H9 (cell line): Measurements from ENCODE around the gene FHOD3. TPM values are rescaled to one million over a fixed set of nuclear protein-coding genes. Genes with fewer than 3 reads are reported as not detected.

Experiments
- DNase-seq: peaks from one replicate; pipeline ENCODE4 v3.0.0-alpha.2; 2017
- H2AFZ ChIP-seq: one replicate; pipeline ENCODE4 v1.6.1; 2013; ENCODE audit warnings: mild to moderate bottlenecking, low read length, control low read depth, moderate library complexity
- H2AK5ac ChIP-seq: 2 replicates; pipeline ENCODE4 v1.6.1; 2013; ENCODE audit warnings: low read length, control low read depth, mixed read lengths; ENCODE audit not compliant: insufficient read length
- H2BK120ac ChIP-seq: one replicate; pipeline ENCODE4 v1.6.1; 2013; ENCODE audit warnings: low read depth, mild to moderate bottlenecking, low read length, control low read depth, inconsistent platforms; ENCODE audit not compliant: poor library complexity, severe bottlenecking
- H2BK12ac ChIP-seq: 2 replicates; pipeline ENCODE4 v1.6.1; 2013; ENCODE audit warnings: low read length, control low read depth, mixed read lengths, low read depth; ENCODE audit not compliant: insufficient read length
- H2BK15ac ChIP-seq: 2 replicates; pipeline ENCODE4 v1.6.1; 2013; ENCODE audit warnings: low read depth, low read length, control low read depth
- H2BK20ac ChIP-seq: one replicate; pipeline ENCODE4 v1.6.1; 2013; ENCODE audit warnings: low read depth, mild to moderate bottlenecking, low read length, control low read depth, inconsistent platforms; ENCODE audit not compliant: poor library complexity, severe bottlenecking
- H2BK5ac ChIP-seq: 2 replicates; pipeline ENCODE4 v1.6.1; 2013; ENCODE audit warnings: low read length, control low read depth, mixed read lengths; ENCODE audit not compliant: insufficient read length
- H3K14ac ChIP-seq: 2 replicates; pipeline ENCODE4 v1.6.1; 2013; ENCODE audit warnings: low read length, control low read depth; ENCODE audit not compliant: insufficient read depth
- H3K18ac ChIP-seq: 2 replicates; pipeline ENCODE4 v1.6.1; 2013; ENCODE audit warnings: low read depth, mild to moderate bottlenecking, mixed read lengths, low read length, control low read depth; ENCODE audit not compliant: insufficient read length
- H3K23ac ChIP-seq: 2 replicates; pipeline ENCODE4 v1.6.1; 2013; ENCODE audit warnings: low read length, control low read depth, mixed read lengths, low read depth; ENCODE audit not compliant: insufficient read length
- H3K23me2 ChIP-seq: 2 replicates; pipeline ENCODE4 v1.6.1; 2013; ENCODE audit warnings: low read depth, mild to moderate bottlenecking, mixed read lengths, low read length, control low read depth; ENCODE audit not compliant: insufficient read length, poor library complexity, severe bottlenecking
- H3K27ac ChIP-seq: 2 replicates; pipeline ENCODE4 v1.5.1; 2013; ENCODE audit warnings: low read length, control low read depth, mixed read lengths, low read depth; ENCODE audit not compliant: insufficient read length
- H3K27me3 ChIP-seq: 2 replicates; pipeline ENCODE4 v1.6.1; 2013; ENCODE audit warnings: low read length, control low read depth, inconsistent platforms; ENCODE audit not compliant: insufficient read depth
- H3K4ac ChIP-seq: 2 replicates; pipeline ENCODE4 v1.6.1; 2013; ENCODE audit warnings: low read depth, mild to moderate bottlenecking, control low read depth, inconsistent platforms, low read length, moderate library complexity
- H3K4me1 ChIP-seq: 2 replicates; pipeline ENCODE4 v1.6.1; 2013; ENCODE audit warnings: low read length, control low read depth, inconsistent platforms; ENCODE audit not compliant: insufficient read depth
- H3K4me2 ChIP-seq: 2 replicates; pipeline ENCODE4 v1.6.1; 2013; ENCODE audit warnings: low read length, control low read depth, mixed read lengths; ENCODE audit not compliant: insufficient read length, insufficient read depth
- H3K56ac ChIP-seq: 2 replicates; pipeline ENCODE4 v1.6.1; 2013; ENCODE audit warnings: low read depth, mild to moderate bottlenecking, mixed read lengths, low read length, control low read depth; ENCODE audit not compliant: insufficient read length
- H3K79me1 ChIP-seq: 2 replicates; pipeline ENCODE4 v1.6.1; 2013; ENCODE audit warnings: low read depth, mild to moderate bottlenecking, moderate library complexity, low read length, control low read depth, inconsistent platforms; ENCODE audit not compliant: insufficient read depth, poor library complexity, severe bottlenecking
- H3K79me2 ChIP-seq: 2 replicates; pipeline ENCODE4 v1.6.1; 2013; ENCODE audit warnings: low read length, control low read depth, inconsistent platforms; ENCODE audit not compliant: insufficient read depth
- H3K9ac ChIP-seq: 2 replicates; pipeline ENCODE4 v1.6.1; 2013; ENCODE audit warnings: low read length, control low read depth, mixed read lengths; ENCODE audit not compliant: insufficient read length; ENCODE audit errors: extremely low read depth
- H3K9me3 ChIP-seq: one replicate; pipeline ENCODE4 v1.6.1; 2013; ENCODE audit warnings: low read depth, low read length, inconsistent platforms; ENCODE audit not compliant: control insufficient read depth
- H3T11ph ChIP-seq: one replicate; pipeline ENCODE4 v1.6.1; 2013; ENCODE audit warnings: mild to moderate bottlenecking, low read length, control low read depth, inconsistent platforms
- H4K20me1 ChIP-seq: one replicate; pipeline ENCODE4 v1.6.1; 2013; ENCODE audit not compliant: control insufficient read depth, insufficient read length, insufficient read depth
- H4K5ac ChIP-seq: 2 replicates; pipeline ENCODE4 v1.6.1; 2013; ENCODE audit warnings: low read depth, mild to moderate bottlenecking, mixed read lengths, low read length, control low read depth; ENCODE audit not compliant: insufficient read length
- H4K8ac ChIP-seq: replicated peaks from 2 replicates; pipeline ENCODE4 v1.6.1; 2013; ENCODE audit warnings: low read length, control low read depth, mixed read lengths, low read depth; ENCODE audit not compliant: insufficient read length
- H4K91ac ChIP-seq: 2 replicates; pipeline ENCODE4 v1.6.1; 2013; ENCODE audit warnings: low read depth, mild to moderate bottlenecking, moderate library complexity, mixed read lengths, low read length, control low read depth; ENCODE audit not compliant: insufficient read length
- H3K27ac Mint-ChIP-seq, 3 experiments: 2 replicates in 2 of 3; 3 replicates in 1 of 3; pipeline ENCODE4 v1.8.0; 2020 to 2021; ENCODE audit warnings: mixed read lengths in 3 of 3, mild to moderate bottlenecking in 1 of 3, moderate library complexity in 1 of 3
- H3K27me3 Mint-ChIP-seq: 2 replicates; pipeline ENCODE4 v1.8.0; 2021; ENCODE audit warnings: low read depth, mild to moderate bottlenecking, moderate library complexity, mixed read lengths
- H3K36me3 Mint-ChIP-seq, 3 experiments: 2 replicates in 2 of 3; 3 replicates in 1 of 3; pipeline ENCODE4 v1.8.0; 2020 to 2021; ENCODE audit warnings: low read depth in 3 of 3, mixed read lengths in 3 of 3; ENCODE audit not compliant: insufficient read depth in 1 of 3
- H3K4me1 Mint-ChIP-seq, 2 experiments: 2 replicates each; pipeline ENCODE4 v1.8.0; 2020; ENCODE audit warnings: mixed read lengths in 2 of 2
- H3K4me3 Mint-ChIP-seq, 2 experiments: 2 replicates in 1 of 2; 3 replicates in 1 of 2; pipeline ENCODE4 v1.8.0; 2020 to 2021; ENCODE audit warnings: mild to moderate bottlenecking in 2 of 2, mixed read lengths in 2 of 2, moderate library complexity in 1 of 2
- H3K9me3 Mint-ChIP-seq, 2 experiments: 2 replicates in 1 of 2; 3 replicates in 1 of 2; pipeline ENCODE4 v1.8.0; 2020; ENCODE audit warnings: mild to moderate bottlenecking in 2 of 2, mixed read lengths in 2 of 2, moderate library complexity in 1 of 2
- CTCF ChIP-seq: fragments of 200-600 bp; sonication (generic); conservative IDR thresholded peaks from 3 replicates; pipeline ENCODE4 v1.8.0; 2021; ENCODE audit warnings: antibody characterized with exemption, mild to moderate bottlenecking
- WGBS: extraction: QIAGEN DNeasy Blood & Tissue Kit; methylation state at CpG from one replicate; pipeline ENCODE4 v1.1.7; 2013; ENCODE audit warnings: missing lambda C conversion rate, low lambda C conversion rate, mixed read lengths; ENCODE audit not compliant: insufficient read length; ENCODE audit errors: extremely low coverage; 5-methylcytosine and 5-hydroxymethylcytosine counted together
- total RNA-seq: library from RNA; stranded (reverse); gene quantifications from 2 replicates; pipeline ENCODE4 v1.2.1, GENCODE V29; 2021

The FHOD3 gene
- total RNA-seq, 1 experiment from 2014 or later, result 8.0 TPM

GRCh38 chr18:36613069-36613468 lies 315.6 kb downstream of the FHOD3 start:
- no peak overlapping the region for H3K14ac ChIP-seq
- H4K20me1 ChIP-seq, result no peaks in the 10 kb centered on the region
- no peak overlapping the region for H4K5ac ChIP-seq
- Mint-ChIP-seq H3K4me1 (peaks cover 5 to 6% of the 10 kb centered on the region in 2 experiments), H3K27ac (no peak overlapping the region; a peak in 1 of 7 replicates), H3K36me3 (peaks cover 0 to 5% (median 4%) of the 10 kb centered on the region in 3 experiments; a peak in 3 of 7 replicates), H3K4me3 (no peak overlapping the region), H3K27me3 (no peaks in the 10 kb centered on the region), H3K9me3 (no peaks in the 10 kb centered on the region)
- no peak overlapping the region for H3K4me2 ChIP-seq
- no peak overlapping the region for H3K27ac ChIP-seq
- WGBS, result no CpG with 5 or more reads among the region's 6 CpGs
- H2AFZ ChIP-seq, result no peak overlapping the region
- H3K79me2 ChIP-seq, result no peaks in the 10 kb centered on the region
- H2BK5ac ChIP-seq, result no peak overlapping the region
- no peak overlapping the region for H3K9ac ChIP-seq
- H3K27me3 ChIP-seq, result no peaks in the 10 kb centered on the region
- no peak overlapping the region for H2BK120ac ChIP-seq
- DNase-seq, result no peak
- no peaks in the 10 kb centered on the region for H3K23me2 ChIP-seq
- no peaks in the 10 kb centered on the region; the same call in 1 of the 2 replicates for H3K4me1 ChIP-seq
- H4K91ac ChIP-seq, result no peak overlapping the region
- H2BK12ac ChIP-seq, result no peak overlapping the region
- H3K79me1 ChIP-seq, result no peaks in the 10 kb centered on the region
- no peak overlapping the region for H2BK20ac ChIP-seq
- H3K4ac ChIP-seq, result no peak overlapping the region
- no peaks in the 10 kb centered on the region for H3K9me3 ChIP-seq
- no peak overlapping the region for H2AK5ac ChIP-seq
- no peak overlapping the region for H3K56ac ChIP-seq
- H2BK15ac ChIP-seq, result no peak overlapping the region
- no peak overlapping the region for H3K23ac ChIP-seq
- H3K18ac ChIP-seq, result no peak overlapping the region
- H3T11ph ChIP-seq, result no peak overlapping the region
- TF ChIP-seq CTCF, result no peak
- no peak overlapping the region for H4K8ac ChIP-seq
